GM21576 (cell line): ENCODE data around the gene ZSCAN2.

ENCODE experiments used
- ATAC-seq: cut with Tn5 transposase; IDR thresholded peaks from one replicate; pipeline ENCODE4 v1.9.1; 2021; ENCODE audit warnings: mild to moderate bottlenecking, moderate library complexity; ENCODE audit not compliant: unreplicated experiment

The ZSCAN2 gene

DNA sequence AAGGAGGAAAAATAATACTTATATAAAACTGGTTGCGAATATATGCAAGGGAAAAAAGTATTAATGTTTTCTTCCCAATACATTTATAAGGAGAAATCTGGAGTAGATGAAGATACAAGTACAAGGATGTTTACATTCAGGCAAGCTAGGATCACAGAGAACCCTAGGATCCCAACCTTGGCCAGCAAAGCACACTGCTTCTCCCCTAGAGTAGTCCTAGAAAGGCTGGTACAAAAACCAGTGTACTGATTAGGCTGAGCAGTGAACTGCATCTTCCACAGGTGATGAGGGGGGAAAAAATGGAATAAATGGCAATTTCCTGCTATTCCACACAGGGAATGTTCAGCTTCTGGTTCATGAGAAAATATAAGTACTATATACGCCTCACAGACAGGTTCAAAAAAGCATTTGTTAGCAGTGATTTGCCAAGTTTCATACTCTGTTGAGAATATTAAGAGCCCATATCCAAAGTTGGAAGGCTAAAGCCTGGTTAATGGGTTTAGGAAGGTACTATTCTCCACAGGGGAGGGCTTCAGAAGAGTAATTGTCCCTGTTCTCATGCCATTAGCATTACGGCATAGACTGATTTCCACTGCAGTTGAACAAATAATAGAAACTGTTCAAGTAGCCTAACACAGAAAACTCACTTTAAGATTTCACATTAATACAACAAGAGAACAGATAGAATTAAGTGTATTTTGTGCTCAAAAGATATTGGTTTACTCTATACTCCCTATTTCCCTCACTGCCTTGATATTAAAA lies 67.6 kb downstream of the ZSCAN2 start:
- no peak for ATAC-seq

DNA sequence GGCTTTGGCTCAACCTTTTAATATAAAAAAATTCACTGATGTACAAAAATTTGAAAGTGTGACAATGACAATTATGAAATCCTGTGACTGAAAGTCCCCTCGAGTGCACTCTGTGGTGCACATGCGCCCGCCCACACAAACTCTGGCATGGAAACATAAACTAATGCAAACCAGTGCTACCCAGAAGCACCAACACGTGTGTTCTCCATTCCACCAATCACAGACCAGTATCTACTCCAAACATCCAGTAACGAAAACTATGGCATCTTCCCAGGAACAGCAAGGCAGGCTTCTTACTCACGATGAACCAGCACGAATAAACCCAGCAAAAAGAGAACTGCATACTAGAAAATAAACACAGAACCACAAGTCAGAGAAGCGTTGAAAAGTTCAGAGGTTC lies 68.9 kb downstream of the ZSCAN2 start:
- ATAC-seq, result no peak

GRCh38 chr15:84671211-84671610 lies 70.4 kb downstream of the ZSCAN2 start:
- no peak for ATAC-seq
